ENCODE results near the gene ENTPD5. TPM values are rescaled to one million over a fixed set of nuclear protein-coding genes. Genes with fewer than 3 reads are reported as not detected.

ENTPD5 gene
- polyA plus RNA-seq, 1 donor: 75.2 TPM

DNA sequence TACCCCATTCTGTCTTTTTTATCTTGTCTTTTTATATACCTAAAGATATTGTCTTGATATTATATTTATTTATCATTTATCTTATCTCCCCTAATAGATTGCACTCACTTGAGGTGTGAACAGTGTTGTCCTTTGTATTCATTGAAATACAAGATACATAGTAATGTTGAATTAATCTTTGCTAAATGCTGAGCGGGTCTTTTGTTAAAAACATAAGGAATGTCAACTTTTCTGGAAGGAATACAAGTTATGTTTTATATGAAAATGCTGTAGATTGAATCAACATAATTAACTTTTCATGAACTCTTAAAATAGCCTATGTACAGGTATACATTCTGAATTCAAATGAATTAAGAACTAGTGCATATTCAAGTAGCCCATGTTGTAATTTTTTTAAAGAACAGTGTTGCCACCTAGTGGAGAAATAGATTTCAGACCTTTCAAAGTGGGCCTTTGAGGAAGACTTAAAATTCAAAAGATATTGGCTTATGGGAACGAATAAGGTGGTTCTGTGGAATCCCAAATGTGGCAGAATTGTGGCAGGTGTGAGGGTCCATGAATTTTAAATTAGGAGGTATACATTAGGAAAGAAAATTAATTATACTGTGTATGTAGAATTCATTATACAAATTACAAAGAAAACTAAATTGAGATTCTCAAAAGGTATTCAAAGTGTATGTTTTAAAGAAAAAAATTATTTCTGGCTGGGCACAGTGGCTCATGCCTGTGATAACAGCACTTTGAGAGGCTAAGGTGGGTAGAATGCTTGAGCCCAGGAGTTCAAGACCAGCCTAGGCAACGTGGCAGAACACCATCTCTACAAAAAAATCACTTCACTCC is 19.2 kb upstream of the ENTPD5 start:
- Histone ChIP-seq H3K27ac (ENCODE audit: low read length) (no peak overlapping the region), H3K27me3 (ENCODE audit: control insufficient read depth, insufficient read depth, low read length) (no peaks in the 10 kb centered on the region), H3K4me3 (ENCODE audit: low read length) (no peak overlapping the region), H3K4me1 (ENCODE audit: control insufficient read depth, insufficient read depth, low read length) (no peaks in the 10 kb centered on the region), H3K9me3 (ENCODE audit: control insufficient read depth, low read depth, low read length) (no peaks in the 10 kb centered on the region), H3K36me3 (ENCODE audit: control insufficient read depth, insufficient read depth, low read length) (peaks cover 9% of the 10 kb centered on the region)
- WGBS (ENCODE audit: insufficient coverage, low lambda C conversion rate): 0% methylated on average over 1 of the region's 3 CpGs
- peak in 1 of 2 donors; percentile 45 for DNase-seq

DNA sequence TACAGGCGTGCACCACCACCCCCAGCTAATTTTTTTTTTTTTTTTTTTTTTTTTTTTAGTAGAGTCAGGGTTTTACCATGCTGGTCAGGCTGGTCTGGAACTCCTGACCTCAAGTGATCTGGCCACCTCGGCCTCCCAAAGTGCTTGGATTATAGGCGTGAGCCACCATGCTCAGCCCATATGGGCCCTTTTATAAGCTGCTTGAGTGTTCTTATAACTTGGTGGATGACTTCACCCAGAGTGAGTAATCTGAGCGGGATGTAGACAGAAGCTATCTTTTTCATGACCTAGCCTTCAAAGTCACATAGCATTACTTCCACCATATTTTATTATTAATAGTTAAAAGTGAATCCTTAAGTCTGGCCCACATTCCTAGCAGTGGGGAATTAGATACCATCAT is 16.5 kb upstream of the ENTPD5 start:
- H3K27ac ChIP-seq (ENCODE audit: low read length): no peak overlapping the region
- H3K4me3 ChIP-seq (ENCODE audit: low read length): no peak overlapping the region
- no peaks in the 10 kb centered on the region for H3K27me3 ChIP-seq (ENCODE audit: control insufficient read depth, insufficient read depth, low read length)
- no peak for DNase-seq
- peaks cover 2% of the 10 kb centered on the region for H3K36me3 ChIP-seq (ENCODE audit: control insufficient read depth, insufficient read depth, low read length)
- WGBS (ENCODE audit: insufficient coverage, low lambda C conversion rate): 100% methylated on average over 1 of the region's 4 CpGs
- no peaks in the 10 kb centered on the region for H3K9me3 ChIP-seq (ENCODE audit: control insufficient read depth, low read depth, low read length)
- H3K4me1 ChIP-seq (ENCODE audit: control insufficient read depth, insufficient read depth, low read length): no peaks in the 10 kb centered on the region

GRCh38 chr14:74034572-74034971 is 15.5 kb upstream of the ENTPD5 start:
- DNase-seq: no peak
- Histone ChIP-seq H3K27me3 (ENCODE audit: control insufficient read depth, insufficient read depth, low read length) (no peaks in the 10 kb centered on the region), H3K36me3 (ENCODE audit: control insufficient read depth, insufficient read depth, low read length) (peaks cover 2% of the 10 kb centered on the region), H3K27ac (ENCODE audit: low read length) (no peak overlapping the region), H3K9me3 (ENCODE audit: control insufficient read depth, low read depth, low read length) (no peaks in the 10 kb centered on the region), H3K4me3 (ENCODE audit: low read length) (no peak overlapping the region), H3K4me1 (ENCODE audit: control insufficient read depth, insufficient read depth, low read length) (no peaks in the 10 kb centered on the region)
- 100% methylated on average over 1 of the region's 3 CpGs for WGBS (ENCODE audit: insufficient coverage, low lambda C conversion rate)

DNA sequence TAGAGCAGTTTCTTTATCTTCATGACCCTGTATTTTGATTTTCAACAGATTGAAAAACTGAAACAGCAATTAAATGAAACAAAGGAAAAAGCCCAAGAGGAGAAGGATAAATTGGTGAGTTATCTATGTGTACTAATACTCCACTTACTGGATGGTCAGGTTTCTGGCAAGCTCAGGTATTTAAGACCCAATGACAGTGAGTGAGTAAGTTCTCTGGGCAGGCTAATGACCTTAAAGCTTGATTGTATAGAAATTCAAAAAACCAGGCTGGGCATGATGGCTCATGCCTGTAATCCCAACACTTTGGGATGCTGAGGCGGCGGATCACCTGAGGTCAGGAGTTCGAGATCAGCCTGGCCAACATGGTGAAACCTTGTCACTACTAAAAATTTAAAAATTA is 10.0 kb upstream of the ENTPD5 start:
- Histone ChIP-seq H3K9me3 (ENCODE audit: control insufficient read depth, low read depth, low read length) (no peaks in the 10 kb centered on the region), H3K27ac (ENCODE audit: low read length) (peak overlapping the region; percentile 85), H3K27me3 (ENCODE audit: control insufficient read depth, insufficient read depth, low read length) (no peaks in the 10 kb centered on the region), H3K4me1 (ENCODE audit: control insufficient read depth, insufficient read depth, low read length) (peaks cover 9% of the 10 kb centered on the region), H3K4me3 (ENCODE audit: low read length) (no peak overlapping the region), H3K36me3 (ENCODE audit: control insufficient read depth, insufficient read depth, low read length) (no peaks in the 10 kb centered on the region)
- WGBS (ENCODE audit: insufficient coverage, low lambda C conversion rate): no CpG with 5 or more reads among the region's 3 CpGs
- peak in 1 of 2 donors; percentile 34 for DNase-seq

DNA sequence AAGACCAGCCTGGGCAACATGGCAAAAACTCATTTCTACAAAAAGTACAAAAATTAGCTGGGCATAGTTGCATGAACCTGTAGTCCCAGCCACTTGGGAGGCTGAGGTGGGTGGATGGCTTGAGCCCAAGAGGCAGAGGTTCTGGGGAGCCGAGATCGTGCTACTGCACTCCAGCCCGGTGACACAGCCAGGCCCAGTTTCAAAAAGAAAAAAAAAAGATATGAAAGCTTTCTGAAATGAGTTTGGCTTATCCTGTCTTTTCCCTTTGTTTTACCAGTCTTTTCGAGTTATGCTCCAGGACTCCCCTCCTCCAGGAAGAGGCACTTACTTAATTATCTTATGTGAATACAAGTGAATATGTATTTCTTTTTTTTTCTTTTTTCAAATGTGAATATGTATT is 3.3 kb upstream of the ENTPD5 start:
- H3K4me3 ChIP-seq (ENCODE audit: low read length): no peak overlapping the region
- no peak for DNase-seq
- H3K27me3 ChIP-seq (ENCODE audit: control insufficient read depth, insufficient read depth, low read length): no peaks in the 10 kb centered on the region
- no CpG with 5 or more reads among the region's 4 CpGs for WGBS (ENCODE audit: insufficient coverage, low lambda C conversion rate)
- H3K4me1 ChIP-seq (ENCODE audit: control insufficient read depth, insufficient read depth, low read length): peaks cover 5% of the 10 kb centered on the region
- H3K9me3 ChIP-seq (ENCODE audit: control insufficient read depth, low read depth, low read length): no peaks in the 10 kb centered on the region
- peak overlapping the region; percentile 39 for H3K27ac ChIP-seq (ENCODE audit: low read length)
- no peaks in the 10 kb centered on the region for H3K36me3 ChIP-seq (ENCODE audit: control insufficient read depth, insufficient read depth, low read length)

GRCh38 chr14:74019408-74020137 is 485 bp upstream of the ENTPD5 start:
- Histone ChIP-seq H3K27ac (ENCODE audit: low read length) (peak overlapping the region; percentile 94), H3K4me1 (ENCODE audit: control insufficient read depth, insufficient read depth, low read length) (peaks cover 6% of the 10 kb centered on the region), H3K4me3 (ENCODE audit: low read length) (peak overlapping the region; percentile 80), H3K9me3 (ENCODE audit: control insufficient read depth, low read depth, low read length) (no peaks in the 10 kb centered on the region), H3K36me3 (ENCODE audit: control insufficient read depth, insufficient read depth, low read length) (no peaks in the 10 kb centered on the region), H3K27me3 (ENCODE audit: control insufficient read depth, insufficient read depth, low read length) (no peaks in the 10 kb centered on the region)
- WGBS (ENCODE audit: insufficient coverage, low lambda C conversion rate): no CpG with 5 or more reads among the region's 21 CpGs
- peak in 1 of 2 donors; percentile 43 for DNase-seq

GRCh38 chr14:74018174-74018585 is 908 bp downstream of the ENTPD5 start:
- DNase-seq: peak in 1 of 2 donors; percentile 24
- Histone ChIP-seq H3K27me3 (ENCODE audit: control insufficient read depth, insufficient read depth, low read length) (no peaks in the 10 kb centered on the region), H3K9me3 (ENCODE audit: control insufficient read depth, low read depth, low read length) (no peaks in the 10 kb centered on the region), H3K27ac (ENCODE audit: low read length) (peak overlapping the region; percentile 99), H3K4me3 (ENCODE audit: low read length) (peak overlapping the region; percentile 85), H3K36me3 (ENCODE audit: control insufficient read depth, insufficient read depth, low read length) (peaks cover 2% of the 10 kb centered on the region), H3K4me1 (ENCODE audit: control insufficient read depth, insufficient read depth, low read length) (peaks cover 13% of the 10 kb centered on the region)
- 0% methylated on average over 1 of the region's 8 CpGs for WGBS (ENCODE audit: insufficient coverage, low lambda C conversion rate)

DNA sequence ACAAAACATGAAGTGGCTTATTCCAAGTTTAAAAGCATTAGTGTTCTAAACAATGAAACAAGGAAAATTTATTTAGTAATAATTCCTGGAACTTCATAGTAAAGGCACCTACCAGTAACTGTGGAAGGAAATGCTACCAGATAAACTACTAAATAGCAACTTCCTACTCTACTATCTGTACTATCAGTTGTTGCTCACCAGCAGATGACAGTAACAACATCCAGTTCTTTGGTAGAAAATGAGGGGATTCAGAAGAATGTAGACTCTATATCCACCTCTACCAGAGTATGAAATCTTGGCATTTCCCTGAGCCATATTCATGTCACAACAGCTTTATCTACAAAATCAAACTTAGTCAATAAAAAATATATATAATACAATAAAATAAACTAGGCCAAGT is 3.1 kb downstream of the ENTPD5 start:
- Histone ChIP-seq H3K27ac (ENCODE audit: low read length) (peak overlapping the region; percentile 34), H3K36me3 (ENCODE audit: control insufficient read depth, insufficient read depth, low read length) (peaks cover 8% of the 10 kb centered on the region), H3K9me3 (ENCODE audit: control insufficient read depth, low read depth, low read length) (no peaks in the 10 kb centered on the region), H3K4me1 (ENCODE audit: control insufficient read depth, insufficient read depth, low read length) (peaks cover 13% of the 10 kb centered on the region), H3K4me3 (ENCODE audit: low read length) (no peak overlapping the region), H3K27me3 (ENCODE audit: control insufficient read depth, insufficient read depth, low read length) (no peaks in the 10 kb centered on the region)
- no peak for DNase-seq

DNA sequence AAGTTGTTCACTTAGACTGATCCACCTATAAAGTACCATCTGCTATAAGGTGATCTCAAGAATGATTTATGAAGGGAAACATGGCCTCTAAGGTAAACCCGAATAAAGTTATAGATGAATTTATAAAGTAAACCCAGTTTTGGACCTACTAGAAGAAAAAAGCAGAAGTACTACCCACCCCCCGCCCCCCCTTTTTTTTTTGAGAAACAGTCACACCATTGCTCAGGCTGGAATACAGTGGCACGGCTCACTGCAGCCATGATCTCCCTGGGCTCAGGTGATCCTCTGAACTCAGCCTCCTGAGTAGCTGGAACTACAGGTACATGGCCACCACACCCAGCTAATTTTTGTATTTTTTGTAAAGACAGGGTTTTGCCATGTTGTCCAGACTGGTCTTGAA is 3.9 kb downstream of the ENTPD5 start:
- no peak for DNase-seq
- WGBS (ENCODE audit: insufficient coverage, low lambda C conversion rate): no CpG with 5 or more reads among the region's 3 CpGs
- H3K27me3 ChIP-seq (ENCODE audit: control insufficient read depth, insufficient read depth, low read length): no peaks in the 10 kb centered on the region

GRCh38 chr14:74014299-74014698 is 4.8 kb downstream of the ENTPD5 start:
- Histone ChIP-seq H3K9me3 (ENCODE audit: control insufficient read depth, low read depth, low read length) (no peaks in the 10 kb centered on the region), H3K27ac (ENCODE audit: low read length) (peak overlapping the region; percentile 55), H3K27me3 (ENCODE audit: control insufficient read depth, insufficient read depth, low read length) (no peaks in the 10 kb centered on the region), H3K4me1 (ENCODE audit: control insufficient read depth, insufficient read depth, low read length) (peaks cover 8% of the 10 kb centered on the region), H3K36me3 (ENCODE audit: control insufficient read depth, insufficient read depth, low read length) (peaks cover 13% of the 10 kb centered on the region), H3K4me3 (ENCODE audit: low read length) (no peak overlapping the region)
- WGBS (ENCODE audit: insufficient coverage, low lambda C conversion rate): 63% methylated on average over 1 of the region's 1 CpG
- peak; percentile 39 to 55 for DNase-seq

More for the DNA sequence above, 3.9 kb downstream of the ENTPD5 start:
- Histone ChIP-seq H3K4me3 (ENCODE audit: low read length) (no peak overlapping the region), H3K4me1 (ENCODE audit: control insufficient read depth, insufficient read depth, low read length) (peaks cover 13% of the 10 kb centered on the region), H3K9me3 (ENCODE audit: control insufficient read depth, low read depth, low read length) (no peaks in the 10 kb centered on the region), H3K36me3 (ENCODE audit: control insufficient read depth, insufficient read depth, low read length) (peaks cover 13% of the 10 kb centered on the region), H3K27ac (ENCODE audit: low read length) (peak overlapping the region; percentile 34)
